GM19043 (cell line): Measurements from ENCODE around the gene TSPAN11.

ENCODE experiments used
- ATAC-seq: cut with Tn5 transposase; IDR thresholded peaks from one replicate; pipeline ENCODE4 v1.9.1; 2021; ENCODE audit warnings: low read depth; ENCODE audit not compliant: unreplicated experiment

Gene TSPAN11

DNA sequence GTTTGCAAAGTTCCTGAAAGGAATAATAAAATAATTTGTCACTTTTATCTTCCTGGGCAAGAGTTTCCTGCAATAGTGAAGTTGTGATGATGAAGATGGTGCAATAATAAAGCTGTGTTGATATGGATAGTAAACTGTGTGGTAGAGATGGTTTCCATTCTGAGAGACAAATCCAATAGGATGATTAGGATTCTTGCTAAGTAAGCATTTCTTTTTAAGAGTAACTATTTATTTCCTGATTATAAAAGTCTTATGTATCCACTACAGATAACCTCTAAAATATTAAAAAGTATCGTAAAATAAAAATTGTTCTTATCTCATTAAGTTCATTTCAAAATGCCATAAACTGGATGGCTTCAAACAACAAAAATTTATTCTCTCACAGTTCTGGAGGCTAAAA is 28.7 kb downstream of the TSPAN11 start:
- ATAC-seq = no peak

DNA sequence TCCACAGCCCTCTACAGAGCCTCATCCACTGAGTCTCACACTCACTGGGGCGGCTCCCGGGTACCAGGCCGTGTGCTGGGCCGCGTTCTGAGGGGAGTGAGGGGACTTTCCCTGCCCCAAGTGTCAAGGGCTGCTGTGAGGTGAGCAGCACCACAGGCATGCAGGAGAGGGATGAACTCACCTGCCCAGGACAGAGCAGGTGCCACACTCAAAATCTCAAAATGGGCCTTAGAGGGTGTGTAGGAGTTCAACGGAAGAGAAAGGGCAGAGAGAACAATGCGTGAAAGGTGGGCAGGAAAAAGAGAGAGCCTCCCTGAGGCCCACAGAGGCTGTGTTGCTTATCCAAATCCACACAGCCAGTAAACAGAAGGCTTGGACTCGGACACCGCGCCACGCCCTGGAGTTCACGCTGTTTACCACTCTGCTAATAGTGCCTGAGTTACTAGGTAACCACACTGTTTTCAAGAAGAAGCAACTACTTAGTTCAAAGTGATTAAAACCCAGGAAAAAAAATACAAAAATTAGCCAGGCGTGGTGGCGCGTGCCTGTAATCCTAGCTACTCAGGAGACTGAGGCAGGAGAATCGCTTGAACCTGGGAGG is 32.7 kb downstream of the TSPAN11 start:
- ATAC-seq = no peak

DNA sequence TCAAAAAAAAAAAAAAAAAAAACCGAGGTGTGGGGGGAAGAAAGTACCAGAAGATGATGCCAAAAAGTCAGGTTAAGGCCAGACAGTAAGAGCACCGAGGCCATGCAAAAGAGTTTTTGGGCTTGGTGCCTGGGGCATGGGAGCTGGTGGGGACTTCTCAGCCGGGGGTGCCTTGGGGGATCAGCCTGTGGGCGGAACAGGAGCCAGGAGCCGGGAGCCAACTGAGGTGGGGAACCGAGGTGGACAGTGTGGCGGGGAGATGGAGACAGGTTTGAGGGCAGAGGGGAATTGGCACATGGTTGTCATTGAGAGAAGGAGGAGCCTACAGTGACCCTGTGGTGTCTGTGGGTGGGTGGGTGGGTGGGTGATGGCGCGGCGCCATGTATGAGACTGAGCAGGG is 33.2 kb downstream of the TSPAN11 start:
- ATAC-seq = no peak

DNA sequence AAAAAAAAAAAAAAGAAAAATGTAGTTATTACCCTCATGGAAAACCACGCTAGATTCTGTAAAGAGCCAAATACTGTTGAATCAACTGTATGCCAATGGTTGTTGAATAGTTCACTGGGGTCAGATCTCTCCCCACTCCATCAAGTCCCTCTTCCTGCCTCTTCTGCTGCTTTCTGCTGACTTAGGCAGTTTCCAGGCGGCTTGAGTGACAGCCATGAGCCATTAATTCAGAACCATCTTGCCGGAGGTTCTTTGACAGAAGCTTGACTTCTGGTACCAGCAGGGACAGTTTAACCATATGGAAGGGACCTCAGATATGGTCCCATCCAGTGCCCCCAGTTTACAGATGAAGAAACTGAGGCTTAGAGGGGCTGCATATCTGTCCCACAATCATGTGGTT is 34.5 kb downstream of the TSPAN11 start:
- ATAC-seq = no peak

DNA sequence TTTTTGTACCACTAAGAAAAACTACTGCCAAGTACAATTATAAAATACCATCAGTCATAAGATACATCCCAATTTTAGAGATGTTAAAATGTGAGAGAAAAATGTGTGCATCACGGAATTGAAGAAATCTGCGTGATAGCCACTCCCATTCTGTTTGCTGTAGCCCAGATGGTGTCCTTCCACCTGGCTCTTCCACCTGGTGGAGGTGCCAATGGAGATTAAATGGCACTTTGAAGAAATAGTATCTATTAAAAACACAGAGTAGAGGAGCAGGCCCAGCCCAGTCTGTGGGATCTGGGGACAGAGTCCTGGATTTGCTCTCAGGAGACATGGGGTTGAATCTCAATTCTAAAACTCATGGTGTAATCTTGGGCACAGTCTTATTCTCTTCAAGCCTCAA is 35.5 kb downstream of the TSPAN11 start:
- no peak for ATAC-seq

DNA sequence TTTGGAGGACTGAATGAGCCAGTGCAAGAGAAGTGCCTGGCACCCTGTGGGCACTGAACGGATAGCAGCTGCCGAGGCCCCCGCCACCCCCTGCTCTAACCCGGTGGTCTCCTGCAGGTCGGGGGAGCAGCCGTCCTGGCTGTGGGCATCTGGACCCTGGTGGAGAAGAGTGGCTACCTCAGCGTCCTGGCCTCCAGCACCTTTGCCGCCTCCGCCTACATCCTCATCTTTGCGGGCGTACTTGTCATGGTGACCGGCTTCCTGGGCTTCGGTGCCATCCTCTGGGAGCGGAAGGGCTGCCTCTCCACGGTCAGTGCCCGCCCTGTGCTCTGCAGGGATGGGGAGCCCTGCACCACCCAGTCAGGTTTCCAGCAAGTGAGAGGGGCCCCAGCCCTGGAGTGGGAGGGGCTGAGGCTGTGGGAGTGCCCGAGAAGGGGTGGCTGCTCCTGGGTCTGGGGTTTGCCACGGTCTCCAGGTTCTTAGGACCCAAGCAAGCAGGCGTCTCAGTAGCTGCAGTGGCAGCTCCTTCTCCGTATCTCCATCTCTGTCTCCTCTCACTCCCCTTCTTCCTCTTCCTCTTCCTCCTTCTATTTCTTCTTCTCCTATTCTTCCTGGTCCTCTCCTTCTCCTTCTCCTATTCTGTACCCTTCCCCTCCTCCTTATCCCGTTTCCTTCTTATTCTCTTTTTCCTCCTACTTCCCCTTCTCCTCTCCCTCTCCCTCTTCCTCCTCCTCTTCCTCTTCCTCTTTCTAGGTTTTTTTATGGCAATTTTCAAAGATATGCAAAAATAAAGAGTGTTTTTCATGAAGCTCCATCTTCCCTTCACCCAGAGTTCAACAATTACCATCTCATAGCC is 37.4 kb downstream of the TSPAN11 start:
- ATAC-seq = no peak

DNA sequence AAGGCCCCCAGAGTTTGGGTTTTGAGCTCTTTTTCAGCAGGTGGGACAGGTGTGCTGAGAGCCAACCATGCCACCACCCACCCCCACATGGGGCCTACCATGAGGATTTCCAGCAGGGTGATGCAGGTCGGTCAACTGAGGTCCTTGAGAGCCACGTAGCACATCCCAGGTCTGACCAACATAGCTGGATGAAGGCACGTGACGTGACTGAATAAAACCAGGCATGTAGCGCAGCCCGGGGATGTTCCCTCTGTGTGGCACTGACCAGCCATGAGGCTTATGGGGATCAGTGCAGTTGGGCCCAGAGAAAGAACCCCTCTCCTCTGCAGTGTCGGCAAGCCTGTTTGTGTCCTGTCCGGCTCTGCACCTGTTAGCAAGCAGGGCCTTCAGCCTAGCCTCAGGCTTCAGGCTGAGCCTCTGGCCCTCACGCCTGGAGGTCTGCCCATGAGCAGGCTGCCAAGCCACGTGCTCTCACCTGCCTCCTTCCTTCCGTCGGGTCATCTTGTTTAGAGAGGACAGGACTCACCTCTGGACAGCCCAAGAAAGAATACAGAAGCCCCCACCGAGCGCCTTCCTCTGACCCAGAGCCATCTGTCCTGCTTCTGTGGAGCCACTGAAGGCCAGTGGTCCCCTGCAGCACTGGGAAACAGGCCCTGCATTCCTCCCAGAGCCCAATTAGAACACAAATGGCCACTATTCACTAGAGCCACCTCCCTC is 38.5 kb downstream of the TSPAN11 start:
- no peak for ATAC-seq

DNA sequence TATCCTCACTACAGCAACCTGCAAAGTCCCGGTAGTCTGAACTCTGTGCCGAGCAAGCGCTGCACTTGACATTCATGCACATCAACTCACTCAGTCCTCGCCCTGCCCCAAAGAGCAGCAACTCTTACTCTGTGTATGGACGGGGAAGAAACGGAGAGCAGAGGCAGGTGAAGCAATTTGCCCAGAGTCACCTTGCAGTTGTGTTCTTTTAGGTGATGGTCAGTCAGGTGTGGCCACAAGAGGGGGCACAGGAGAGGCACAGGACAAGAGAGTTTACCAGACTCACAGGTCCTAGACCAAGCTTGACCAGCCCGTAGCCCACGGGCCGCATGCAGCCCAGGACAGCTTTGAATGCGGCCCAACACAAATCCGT is 39.1 kb downstream of the TSPAN11 start:
- ATAC-seq = no peak

DNA sequence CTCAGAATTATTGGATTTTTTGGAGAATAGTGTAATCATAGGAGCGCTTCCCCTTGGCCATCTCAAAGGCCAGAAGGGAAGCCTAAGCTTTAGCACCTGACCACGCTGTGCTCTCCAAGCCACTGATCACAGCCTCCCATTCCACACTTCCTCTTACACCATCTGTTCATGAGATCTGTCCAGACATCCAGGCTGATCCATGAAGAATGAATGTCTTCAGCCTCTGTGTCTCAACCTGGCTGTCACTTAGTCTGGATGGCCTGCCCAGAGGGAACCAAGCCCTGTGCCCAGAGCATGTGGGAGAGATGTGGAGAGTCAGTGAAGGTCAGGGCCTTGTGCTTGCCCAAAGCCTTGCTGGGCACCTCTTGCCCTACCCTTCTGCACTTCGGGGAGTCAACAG is 40.5 kb downstream of the TSPAN11 start:
- no peak for ATAC-seq

DNA sequence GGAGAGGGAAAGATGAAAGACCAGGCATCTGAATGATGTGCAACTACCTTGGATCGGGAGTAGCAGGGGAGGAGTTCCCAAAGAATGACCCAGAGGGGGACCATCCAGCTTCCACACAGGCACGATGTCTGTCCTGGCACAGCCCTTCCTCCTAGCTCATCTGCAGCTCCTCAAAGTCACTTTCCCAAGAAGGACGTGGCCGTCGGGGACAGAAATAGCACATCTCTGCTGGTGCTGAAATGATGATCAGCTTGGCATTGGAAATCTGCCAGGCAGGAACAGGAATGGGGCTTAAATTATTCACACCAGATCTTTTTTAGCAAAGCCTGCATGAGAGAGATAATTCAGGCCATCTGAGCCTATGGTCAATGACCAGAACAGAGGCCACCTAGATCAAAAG is 41.7 kb downstream of the TSPAN11 start:
- no peak for ATAC-seq

DNA sequence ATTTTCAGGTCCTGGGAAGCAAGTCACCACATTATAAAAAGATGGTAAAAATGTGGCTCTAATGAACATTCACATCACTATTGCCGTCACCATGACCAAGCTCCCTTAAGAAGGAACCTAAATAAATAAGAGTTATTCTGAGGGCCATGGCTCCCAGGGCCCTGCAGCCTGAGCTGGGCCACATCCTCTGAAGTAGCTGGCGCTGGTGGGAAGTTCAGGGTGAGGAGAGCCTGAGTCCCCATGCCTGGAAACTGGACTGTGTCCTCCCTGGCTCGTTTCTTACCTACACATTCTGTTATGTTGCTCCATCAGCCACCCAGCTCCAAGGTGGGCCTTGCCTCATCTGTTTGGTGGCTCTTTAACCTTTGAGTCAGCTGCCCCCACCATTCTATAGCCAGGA is 42.5 kb downstream of the TSPAN11 start:
- ATAC-seq = no peak

DNA sequence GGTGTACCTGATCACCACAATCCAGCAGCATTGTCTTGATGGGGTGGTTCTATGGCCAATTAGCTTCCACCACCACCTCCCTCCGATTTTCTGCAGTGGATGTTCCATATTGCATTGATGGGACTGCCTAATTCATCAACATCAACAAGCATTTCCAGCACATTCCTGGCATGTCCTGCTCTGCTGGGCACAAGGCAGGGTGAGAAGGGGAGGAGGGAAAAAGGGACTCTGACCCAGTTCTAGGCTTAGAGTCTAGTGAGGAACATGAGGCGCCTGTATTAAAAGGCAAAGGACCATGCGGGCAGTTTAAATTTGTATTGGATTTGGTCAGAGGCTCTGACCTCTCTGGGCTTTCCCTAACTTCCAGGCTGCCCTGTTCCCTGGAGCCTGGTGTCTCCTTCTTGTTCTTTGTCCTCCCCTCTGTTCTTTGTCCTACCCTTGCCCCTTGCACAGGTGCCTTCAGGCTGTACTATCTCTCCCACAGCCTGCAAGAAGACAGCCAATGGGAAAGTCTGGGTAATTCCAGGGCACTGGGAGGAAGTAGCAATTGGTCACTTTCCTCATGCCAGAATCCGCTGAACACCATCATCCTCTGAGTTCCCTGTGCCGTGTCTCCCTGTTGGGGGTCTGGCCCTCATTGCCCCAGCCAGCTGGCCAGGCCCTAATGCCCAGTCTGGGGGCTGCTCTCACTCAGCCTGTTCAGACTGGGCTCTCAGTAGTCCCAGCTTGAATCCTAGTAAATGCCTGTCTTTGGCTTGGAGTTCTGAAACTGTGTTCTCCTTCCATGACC is 43.3 kb downstream of the TSPAN11 start:
- ATAC-seq = no peak

DNA sequence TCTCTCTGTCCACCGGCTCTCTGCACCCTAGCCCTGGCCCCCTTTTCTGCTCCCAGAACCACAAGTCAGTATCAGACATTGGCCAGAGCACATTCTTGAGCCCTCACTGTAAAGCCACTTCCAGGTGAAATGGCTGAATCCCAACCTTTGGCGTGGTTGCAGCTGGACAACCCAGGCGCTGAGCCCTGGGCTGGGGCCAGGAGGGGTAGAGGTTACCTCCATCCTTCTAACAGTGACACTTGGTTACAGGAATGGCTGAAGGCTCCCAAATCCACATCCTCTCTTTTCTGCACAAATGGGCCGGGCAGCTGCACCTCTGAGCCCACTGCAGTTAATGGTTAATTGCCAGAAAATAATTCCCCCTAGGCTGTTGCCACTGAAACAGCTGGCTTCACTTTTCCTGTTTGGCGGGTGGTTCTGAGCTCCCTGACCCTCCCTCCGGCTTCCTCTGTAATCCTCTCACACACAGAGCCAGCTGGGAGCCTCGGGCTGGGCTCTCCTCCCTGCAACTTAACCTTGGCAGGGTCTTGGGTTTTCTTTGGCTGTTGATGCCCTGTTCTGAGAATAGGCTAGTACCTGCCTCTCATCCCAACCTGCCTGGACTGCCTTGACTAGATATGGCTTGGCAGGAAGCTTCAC is 44.1 kb downstream of the TSPAN11 start:
- ATAC-seq = no peak

DNA sequence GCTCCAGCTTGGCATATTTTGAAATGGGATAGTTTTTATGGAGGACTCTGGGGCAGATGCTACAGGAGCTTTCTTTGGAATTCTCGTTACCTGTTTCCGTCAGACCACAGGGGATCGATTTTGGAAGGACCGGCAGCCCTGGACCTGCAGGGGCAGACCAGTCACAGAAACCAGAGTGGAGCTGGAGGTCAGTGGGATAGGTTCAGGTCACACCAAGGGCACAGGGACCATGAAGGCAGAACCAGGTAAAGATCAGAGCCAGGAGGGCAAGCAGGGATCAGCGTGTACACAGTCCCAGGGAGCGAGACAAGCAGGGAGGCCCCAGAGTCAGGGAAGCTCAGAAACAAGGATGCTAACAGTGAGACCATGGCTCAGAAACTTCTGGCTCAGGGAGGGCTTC is 45.5 kb downstream of the TSPAN11 start:
- ATAC-seq = no peak

DNA sequence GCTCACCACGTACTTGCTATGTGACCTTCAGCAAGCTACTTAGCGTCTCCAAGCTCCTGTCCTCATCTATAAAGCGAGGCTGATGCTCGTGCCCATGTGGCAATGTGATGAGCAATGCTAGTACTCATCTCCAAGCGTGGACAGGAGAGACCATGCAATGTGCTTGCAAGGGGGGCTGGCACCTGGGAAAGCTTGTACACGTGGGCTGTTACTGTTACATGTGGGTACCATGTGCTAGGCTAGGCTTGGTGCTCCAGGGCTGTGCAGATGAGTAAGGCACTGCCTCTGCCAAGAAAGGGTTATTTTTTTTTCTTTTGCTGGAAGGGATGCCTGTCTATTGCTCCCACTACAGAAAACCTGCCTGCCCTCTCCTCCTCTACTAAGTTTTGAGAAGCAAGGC is 46.6 kb downstream of the TSPAN11 start:
- no peak for ATAC-seq

DNA sequence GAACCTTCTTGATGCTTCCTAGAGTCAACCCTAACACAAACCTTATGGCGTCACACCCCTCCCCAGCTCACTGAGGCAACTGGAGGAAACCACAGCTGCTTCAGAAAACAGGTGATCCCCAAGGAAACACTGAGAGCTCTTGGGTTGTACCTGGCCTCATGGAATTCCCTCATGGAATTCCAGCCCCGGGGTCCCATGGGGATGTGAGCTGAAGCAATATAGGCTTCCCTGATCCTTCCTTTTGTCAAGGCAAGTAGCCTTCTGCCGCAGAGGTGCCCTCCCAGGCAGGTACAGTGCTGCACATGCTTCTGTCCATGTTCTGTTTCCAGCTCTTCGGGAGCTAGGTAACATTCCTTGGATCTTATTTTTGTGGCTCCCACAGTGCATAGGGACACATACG is 47.3 kb downstream of the TSPAN11 start:
- ATAC-seq = no peak

DNA sequence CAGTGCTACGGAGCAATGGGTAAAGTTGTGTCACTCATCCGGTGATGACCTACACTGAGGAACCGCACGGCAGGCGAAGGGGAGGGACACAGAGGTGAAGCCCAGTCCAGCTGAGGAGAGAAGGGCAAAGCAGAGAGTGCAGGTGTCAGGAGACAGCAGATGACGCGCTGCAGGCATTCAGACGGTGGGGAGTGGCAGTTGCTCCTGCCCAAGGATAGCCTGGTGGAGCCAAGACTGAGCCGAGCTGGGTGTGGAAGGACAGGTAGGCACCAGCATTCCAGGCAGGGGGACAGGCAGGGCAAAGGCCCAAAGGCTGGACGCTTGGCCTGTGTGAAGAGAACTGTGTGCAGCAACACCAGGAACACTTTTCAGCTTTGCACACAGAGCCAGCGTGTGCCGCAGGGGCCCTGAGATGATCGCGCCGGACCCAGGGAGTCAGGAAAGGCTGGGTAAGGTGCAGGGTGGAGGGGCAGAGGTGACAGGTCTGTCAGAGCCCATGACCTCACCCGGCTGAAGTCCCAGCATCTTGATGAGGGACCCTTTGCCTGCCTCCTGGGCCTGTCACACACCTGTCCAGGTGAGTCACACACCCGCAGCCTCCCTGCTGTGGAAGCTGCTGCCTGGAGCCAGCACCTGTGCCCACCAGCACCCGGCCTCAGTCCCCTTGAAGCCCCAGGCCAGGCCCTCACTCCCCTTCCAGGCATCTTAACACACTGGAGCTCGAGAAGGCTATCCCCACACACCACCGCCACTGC is 48.4 kb downstream of the TSPAN11 start:
- no peak for ATAC-seq

DNA sequence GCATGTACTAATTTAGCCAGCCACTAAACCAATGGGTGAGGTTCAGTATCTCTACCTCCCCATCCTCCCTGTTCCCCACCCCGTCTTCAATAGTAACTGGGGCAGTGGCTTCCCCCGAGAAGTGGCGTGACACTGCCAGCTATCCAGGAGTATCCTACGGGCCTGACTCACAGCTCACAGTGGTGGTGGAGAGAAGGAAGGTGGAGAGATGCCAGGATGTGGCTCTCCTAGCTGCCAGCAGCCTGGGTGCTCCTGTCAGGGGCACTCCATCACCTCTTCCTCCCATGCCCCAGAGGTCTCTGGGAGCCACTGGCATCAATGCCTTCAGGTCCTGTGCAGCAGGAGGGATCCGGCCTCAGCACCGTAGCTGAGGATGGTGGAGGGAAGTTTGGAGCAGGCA is 49.0 kb downstream of the TSPAN11 start:
- ATAC-seq = no peak

DNA sequence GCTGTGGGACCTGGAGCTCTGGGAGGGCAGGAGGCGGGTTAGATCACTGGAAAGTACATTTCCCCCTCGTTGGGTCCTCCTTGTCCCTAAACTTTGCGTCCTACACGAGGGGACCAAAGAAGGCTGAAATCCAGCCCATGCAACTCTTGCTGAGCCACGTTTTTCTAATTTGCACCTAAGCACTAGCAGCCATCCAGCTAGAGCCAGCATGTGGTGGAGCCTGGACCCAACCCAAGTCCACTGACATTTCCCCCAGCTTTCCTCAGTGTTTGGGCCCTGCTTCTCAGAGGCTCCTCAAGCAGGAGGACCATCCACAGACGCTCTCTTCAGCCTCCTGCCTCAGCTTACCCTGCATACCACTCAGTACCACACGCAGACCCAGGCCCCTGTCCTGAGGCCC is 49.7 kb downstream of the TSPAN11 start:
- no peak for ATAC-seq

DNA sequence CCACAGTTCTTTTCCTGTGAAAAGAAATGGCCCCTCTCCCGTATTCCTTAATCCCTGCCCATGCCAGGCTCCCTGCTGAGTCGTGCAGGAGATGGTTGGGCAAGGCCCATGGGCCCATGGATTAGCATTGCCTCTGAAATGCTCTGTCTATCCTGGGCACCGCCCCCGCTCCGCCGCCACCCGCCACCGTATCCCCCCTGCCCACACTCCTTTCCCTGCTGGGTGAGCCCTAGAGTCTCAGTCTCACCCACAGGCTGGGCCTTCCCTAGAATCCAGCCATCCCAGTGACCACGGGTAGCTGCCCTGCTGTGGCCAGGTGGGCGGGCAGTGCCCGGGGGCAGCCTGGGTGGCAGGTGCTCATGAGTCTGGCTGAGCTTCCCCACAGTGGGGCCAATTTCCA is 50.6 kb downstream of the TSPAN11 start:
- no peak for ATAC-seq
